WTC11 (cell line): Measurements from ENCODE around the gene DLG5. TPM values are rescaled to one million over a fixed set of nuclear protein-coding genes. Genes with fewer than 3 reads are reported as not detected.

Experiments used
- ARID4B ChIP-seq: sonication (generic); formaldehyde crosslinking; IDR thresholded peaks from 2 replicates; pipeline ENCODE4 v1.8.0; 2023; ENCODE audit warnings: missing genetic modification reagents, mild to moderate bottlenecking, borderline replicate concordance
- ATF1 ChIP-seq: sonication (generic); formaldehyde crosslinking; IDR thresholded peaks from 2 replicates; pipeline ENCODE4 v1.8.1; 2023; ENCODE audit warnings: mild to moderate bottlenecking, moderate library complexity, missing genetic modification reagents
- CREM ChIP-seq: sonication (generic); formaldehyde crosslinking; IDR thresholded peaks from 2 replicates; pipeline ENCODE4 v1.8.1; 2022; ENCODE audit warnings: mild to moderate bottlenecking, missing genetic modification reagents, moderate library complexity
- CTCF ChIP-seq: fragments of 200-600 bp; IDR thresholded peaks from 2 replicates; pipeline ENCODE4 v1.8.0; 2022; ENCODE audit warnings: antibody characterized with exemption
- ETV6 ChIP-seq: sonication (generic); formaldehyde crosslinking; IDR thresholded peaks from 2 replicates; pipeline ENCODE4 v1.8.1; 2022; ENCODE audit warnings: mild to moderate bottlenecking, missing genetic modification reagents
- FOXK1 ChIP-seq: sonication (generic); formaldehyde crosslinking; IDR thresholded peaks from 2 replicates; pipeline ENCODE4 v1.8.0; 2022; ENCODE audit warnings: mild to moderate bottlenecking, moderate library complexity, missing genetic modification reagents
- IRF1 ChIP-seq: sonication (generic); formaldehyde crosslinking; IDR thresholded peaks from 2 replicates; pipeline ENCODE4 v1.8.0; 2023; ENCODE audit warnings: missing genetic modification reagents
- IRF2 ChIP-seq: sonication (generic); formaldehyde crosslinking; IDR thresholded peaks from 2 replicates; pipeline ENCODE4 v1.8.0; 2022; ENCODE audit warnings: low read depth, missing genetic modification reagents, borderline replicate concordance
- KAT7 ChIP-seq: sonication (generic); formaldehyde crosslinking; IDR thresholded peaks from 2 replicates; pipeline ENCODE4 v1.8.1; 2023; ENCODE audit warnings: missing genetic modification reagents, mild to moderate bottlenecking, borderline replicate concordance
- MYBL2 ChIP-seq: sonication (generic); formaldehyde crosslinking; IDR thresholded peaks from 2 replicates; pipeline ENCODE4 v1.8.1; 2023; ENCODE audit warnings: mild to moderate bottlenecking, moderate library complexity, missing genetic modification reagents
- NFATC4 ChIP-seq: fragments of 250-450 bp; sonication (Bioruptor Pico); IDR thresholded peaks from 2 replicates; pipeline ENCODE4 v1.9.0; 2021; ENCODE audit warnings: mild to moderate bottlenecking
- NR1H2 ChIP-seq: sonication (generic); formaldehyde crosslinking; IDR thresholded peaks from 2 replicates; pipeline ENCODE4 v1.9.0; 2021; ENCODE audit warnings: mild to moderate bottlenecking, moderate library complexity, missing genetic modification reagents
- RELA ChIP-seq: sonication (generic); formaldehyde crosslinking; IDR thresholded peaks from 2 replicates; pipeline ENCODE4 v1.8.1; 2022; ENCODE audit warnings: missing genetic modification reagents, mild to moderate bottlenecking, borderline replicate concordance
- SMAD4 ChIP-seq: sonication (generic); formaldehyde crosslinking; IDR thresholded peaks from 2 replicates; pipeline ENCODE4 v1.8.0; 2022; ENCODE audit warnings: mild to moderate bottlenecking, missing genetic modification reagents
- SOX15 ChIP-seq: fragments of 250-450 bp; sonication (Bioruptor Pico); IDR thresholded peaks from 2 replicates; pipeline ENCODE4 v1.9.0; 2021; ENCODE audit warnings: mild to moderate bottlenecking
- TEAD4 ChIP-seq: sonication (generic); formaldehyde crosslinking; IDR thresholded peaks from 2 replicates; pipeline ENCODE4 v1.8.0; 2022; ENCODE audit warnings: mild to moderate bottlenecking, missing genetic modification reagents
- TP53 ChIP-seq: sonication (generic); formaldehyde crosslinking; IDR thresholded peaks from 2 replicates; pipeline ENCODE4 v1.8.1; 2023; ENCODE audit warnings: mild to moderate bottlenecking, missing genetic modification reagents
- ZMAT4 ChIP-seq: fragments of 250-450 bp; sonication (Bioruptor Pico); IDR thresholded peaks from 2 replicates; pipeline ENCODE4 v1.9.0; 2021; ENCODE audit warnings: mild to moderate bottlenecking
- ZNF219 ChIP-seq: sonication (generic); formaldehyde crosslinking; IDR thresholded peaks from 2 replicates; pipeline ENCODE4 v1.8.0; 2023; ENCODE audit warnings: missing genetic modification reagents, mild to moderate bottlenecking, borderline replicate concordance
- ZNF396 ChIP-seq: fragments of 250-450 bp; sonication (Bioruptor Pico); IDR thresholded peaks from 2 replicates; pipeline ENCODE4 v1.8.0; 2021; ENCODE audit warnings: mild to moderate bottlenecking, moderate library complexity, borderline replicate concordance
- total RNA-seq: library from RNA; stranded (reverse); gene quantifications from 3 replicates; pipeline ENCODE4 v1.2.3, GENCODE V29; 2021
- TF ChIP-seq, protein P1 (sequence below): sonication (generic); formaldehyde crosslinking; IDR thresholded peaks from 2 replicates; pipeline ENCODE4 v1.8.1; 2022; ENCODE audit warnings: low read depth, mild to moderate bottlenecking, moderate library complexity, missing genetic modification reagents, borderline replicate concordance
- TF ChIP-seq, protein P2 (sequence below): sonication (generic); formaldehyde crosslinking; IDR thresholded peaks from 2 replicates; pipeline ENCODE4 v1.8.1; 2023; ENCODE audit warnings: mild to moderate bottlenecking, missing genetic modification reagents, moderate library complexity
- TF ChIP-seq, protein P3 (sequence below): sonication (generic); formaldehyde crosslinking; IDR thresholded peaks from 2 replicates; pipeline ENCODE4 v1.8.0; 2022; ENCODE audit warnings: mild to moderate bottlenecking, missing genetic modification reagents
- TF ChIP-seq, protein P4 (sequence below): sonication (generic); formaldehyde crosslinking; IDR thresholded peaks from 2 replicates; pipeline ENCODE4 v1.8.1; 2022; ENCODE audit warnings: low read depth, missing genetic modification reagents, borderline replicate concordance
- TF ChIP-seq, protein P5 (sequence below): fragments of 250-450 bp; sonication (Bioruptor Pico); conservative IDR thresholded peaks from 2 replicates; pipeline ENCODE4 v1.9.0; 2021; ENCODE audit warnings: mild to moderate bottlenecking

DLG5 gene
- total RNA-seq, 1 experiment from 2014 or later = 65.5 TPM

DNA sequence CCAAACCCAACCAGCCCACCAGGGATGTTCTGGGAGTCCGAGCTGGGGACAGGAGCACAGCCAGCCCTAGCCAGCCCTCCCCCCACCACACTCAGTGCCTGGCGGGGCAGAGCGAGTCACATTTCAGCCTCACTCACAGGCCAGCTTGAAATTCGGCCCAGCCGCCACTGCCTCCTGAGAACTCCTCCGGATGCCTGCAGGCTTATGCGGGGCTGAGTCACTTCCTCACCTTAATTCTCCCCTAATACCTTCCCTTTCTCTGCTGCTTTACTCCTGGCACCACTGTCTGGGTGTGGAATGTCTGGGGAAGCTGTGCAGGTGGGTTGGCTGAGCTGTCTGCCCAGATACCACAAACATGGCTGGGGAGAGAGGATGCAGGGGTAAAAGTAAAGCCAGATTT is 22.6 kb upstream of the DLG5 start (continued):
- no peak for TF ChIP-seq IRF2 (CRISPR knock-in tag)
- no peak for TF ChIP-seq MYBL2 (CRISPR knock-in tag)
- TF ChIP-seq CTCF = no peak
- no peak for TF ChIP-seq IRF1 (CRISPR knock-in tag)
- TF ChIP-seq ETV6 (CRISPR knock-in tag) = no peak
- TF ChIP-seq, protein P1, sequence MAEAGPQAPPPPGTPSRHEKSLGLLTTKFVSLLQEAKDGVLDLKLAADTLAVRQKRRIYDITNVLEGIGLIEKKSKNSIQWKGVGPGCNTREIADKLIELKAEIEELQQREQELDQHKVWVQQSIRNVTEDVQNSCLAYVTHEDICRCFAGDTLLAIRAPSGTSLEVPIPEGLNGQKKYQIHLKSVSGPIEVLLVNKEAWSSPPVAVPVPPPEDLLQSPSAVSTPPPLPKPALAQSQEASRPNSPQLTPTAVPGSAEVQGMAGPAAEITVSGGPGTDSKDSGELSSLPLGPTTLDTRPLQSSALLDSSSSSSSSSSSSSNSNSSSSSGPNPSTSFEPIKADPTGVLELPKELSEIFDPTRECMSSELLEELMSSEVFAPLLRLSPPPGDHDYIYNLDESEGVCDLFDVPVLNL = no peak
- TF ChIP-seq ZNF219 (CRISPR knock-in tag) = no peak
- TF ChIP-seq, protein P2, sequence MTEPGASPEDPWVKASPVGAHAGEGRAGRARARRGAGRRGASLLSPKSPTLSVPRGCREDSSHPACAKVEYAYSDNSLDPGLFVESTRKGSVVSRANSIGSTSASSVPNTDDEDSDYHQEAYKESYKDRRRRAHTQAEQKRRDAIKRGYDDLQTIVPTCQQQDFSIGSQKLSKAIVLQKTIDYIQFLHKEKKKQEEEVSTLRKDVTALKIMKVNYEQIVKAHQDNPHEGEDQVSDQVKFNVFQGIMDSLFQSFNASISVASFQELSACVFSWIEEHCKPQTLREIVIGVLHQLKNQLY (CRISPR knock-in tag) = no peak
- TF ChIP-seq TEAD4 (CRISPR knock-in tag) = 0 out of 2 replicates have a peak, but pooled peaks have one; percentile 59
- no peak; the same call in 1 of the 2 replicates for TF ChIP-seq KAT7 (CRISPR knock-in tag)
- no peak for TF ChIP-seq SOX15
- TF ChIP-seq NR1H2 (CRISPR knock-in tag) = no peak
- no peak for TF ChIP-seq TP53 (CRISPR knock-in tag)
- TF ChIP-seq ZMAT4 = no peak
- TF ChIP-seq, protein P3, sequence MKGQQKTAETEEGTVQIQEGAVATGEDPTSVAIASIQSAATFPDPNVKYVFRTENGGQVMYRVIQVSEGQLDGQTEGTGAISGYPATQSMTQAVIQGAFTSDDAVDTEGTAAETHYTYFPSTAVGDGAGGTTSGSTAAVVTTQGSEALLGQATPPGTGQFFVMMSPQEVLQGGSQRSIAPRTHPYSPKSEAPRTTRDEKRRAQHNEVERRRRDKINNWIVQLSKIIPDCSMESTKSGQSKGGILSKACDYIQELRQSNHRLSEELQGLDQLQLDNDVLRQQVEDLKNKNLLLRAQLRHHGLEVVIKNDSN (CRISPR knock-in tag) = no peak
- TF ChIP-seq CREM = no peak
- TF ChIP-seq SMAD4 (CRISPR knock-in tag) = peak; percentile 75; the same call in 1 of the 2 replicates
- TF ChIP-seq ZNF396 (CRISPR knock-in tag) = no peak
- no peak for TF ChIP-seq NFATC4 (CRISPR knock-in tag)
- TF ChIP-seq, protein P4, sequence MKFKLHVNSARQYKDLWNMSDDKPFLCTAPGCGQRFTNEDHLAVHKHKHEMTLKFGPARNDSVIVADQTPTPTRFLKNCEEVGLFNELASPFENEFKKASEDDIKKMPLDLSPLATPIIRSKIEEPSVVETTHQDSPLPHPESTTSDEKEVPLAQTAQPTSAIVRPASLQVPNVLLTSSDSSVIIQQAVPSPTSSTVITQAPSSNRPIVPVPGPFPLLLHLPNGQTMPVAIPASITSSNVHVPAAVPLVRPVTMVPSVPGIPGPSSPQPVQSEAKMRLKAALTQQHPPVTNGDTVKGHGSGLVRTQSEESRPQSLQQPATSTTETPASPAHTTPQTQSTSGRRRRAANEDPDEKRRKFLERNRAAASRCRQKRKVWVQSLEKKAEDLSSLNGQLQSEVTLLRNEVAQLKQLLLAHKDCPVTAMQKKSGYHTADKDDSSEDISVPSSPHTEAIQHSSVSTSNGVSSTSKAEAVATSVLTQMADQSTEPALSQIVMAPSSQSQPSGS (CRISPR knock-in tag) = no peak
- TF ChIP-seq FOXK1 (CRISPR knock-in tag) = peak; percentile 33; the same call in 1 of the 2 replicates
- TF ChIP-seq, protein P5, sequence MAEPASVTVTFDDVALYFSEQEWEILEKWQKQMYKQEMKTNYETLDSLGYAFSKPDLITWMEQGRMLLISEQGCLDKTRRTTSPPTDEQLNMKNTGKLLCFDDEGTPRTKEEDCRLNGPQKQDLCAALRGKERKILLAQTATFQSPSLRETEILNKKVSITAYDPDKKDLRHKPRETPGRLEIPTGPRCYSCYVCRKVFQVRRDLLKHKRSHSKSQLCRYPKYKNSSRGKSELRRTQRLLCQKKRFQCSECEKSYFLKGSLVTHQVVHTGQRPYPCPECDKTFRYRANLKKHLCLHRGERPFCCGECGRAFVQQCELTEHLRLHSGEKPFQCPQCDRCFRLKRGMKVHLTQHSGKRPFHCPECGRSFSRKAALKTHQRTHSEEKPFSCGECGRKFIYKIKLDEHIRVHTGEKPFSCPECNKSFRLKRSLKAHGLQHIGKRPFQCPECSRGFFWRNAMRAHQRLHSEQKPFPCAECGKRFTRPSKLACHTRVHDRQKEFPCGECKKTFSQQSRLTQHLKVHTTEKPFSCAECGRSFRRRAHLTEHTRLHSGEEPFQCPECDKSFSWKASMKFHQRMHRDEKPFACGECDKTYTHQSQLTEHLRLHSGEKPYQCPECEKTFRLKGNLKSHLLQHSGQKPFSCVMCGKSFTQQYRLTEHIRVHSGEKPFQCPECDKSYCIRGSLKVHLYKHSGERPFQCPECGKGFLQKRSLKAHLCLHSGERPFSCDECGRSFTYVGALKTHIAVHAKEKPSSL (CRISPR knock-in tag) = no peak
- TF ChIP-seq RELA (CRISPR knock-in tag) = no peak
- no peak for TF ChIP-seq ATF1 (CRISPR knock-in tag)
- TF ChIP-seq ARID4B (CRISPR knock-in tag) = no peak
